HUES48 (cell line): Measurements from ENCODE around the gene CLASP1.

ENCODE experiments used
- H3K27ac ChIP-seq: one replicate; pipeline ENCODE4 v1.7.0; 2013; ENCODE audit warnings: low read depth, low read length, inconsistent platforms
- H3K27me3 ChIP-seq: 2 replicates; pipeline ENCODE4 v1.6.1; 2013; ENCODE audit warnings: mild to moderate bottlenecking, low read length; ENCODE audit not compliant: control insufficient read depth, insufficient read depth
- H3K36me3 ChIP-seq: 2 replicates; pipeline ENCODE4 v1.6.1; 2013; ENCODE audit warnings: low read length; ENCODE audit not compliant: control insufficient read depth, insufficient read depth
- H3K4me1 ChIP-seq: 2 replicates; pipeline ENCODE4 v1.6.1; 2013; ENCODE audit warnings: mild to moderate bottlenecking, low read length; ENCODE audit not compliant: control insufficient read depth, insufficient read depth
- H3K4me3 ChIP-seq: 2 replicates; pipeline ENCODE4 v1.5.1; 2013; ENCODE audit warnings: mild to moderate bottlenecking, low read depth, low read length
- H3K9ac ChIP-seq: 2 replicates; pipeline ENCODE4 v1.6.1; 2013; ENCODE audit warnings: mild to moderate bottlenecking, low read depth, low read length, moderate library complexity
- H3K9me3 ChIP-seq: 2 replicates; pipeline ENCODE4 v1.6.1; 2013; ENCODE audit warnings: low read length; ENCODE audit not compliant: control insufficient read depth, insufficient read depth

CLASP1 gene

GRCh38 chr2:121502246-121502645 lies 147.0 kb downstream of the CLASP1 start:
- no peak overlapping the region for H3K27ac ChIP-seq
- H3K36me3 ChIP-seq, result peaks cover 31% of the 10 kb centered on the region
- H3K4me3 ChIP-seq, result no peak overlapping the region
- H3K9me3 ChIP-seq, result peaks cover 9% of the 10 kb centered on the region
- H3K27me3 ChIP-seq, result no peaks in the 10 kb centered on the region
- H3K9ac ChIP-seq, result no peak overlapping the region
- H3K4me1 ChIP-seq, result no peaks in the 10 kb centered on the region

GRCh38 chr2:121501554-121501953 lies 147.7 kb downstream of the CLASP1 start:
- Histone ChIP-seq H3K36me3 (peaks cover 31% of the 10 kb centered on the region), H3K27me3 (no peaks in the 10 kb centered on the region), H3K4me1 (no peaks in the 10 kb centered on the region), H3K27ac (no peak overlapping the region), H3K9ac (no peak overlapping the region), H3K9me3 (peaks cover 9% of the 10 kb centered on the region), H3K4me3 (no peak overlapping the region)

GRCh38 chr2:121501031-121501430 lies 148.2 kb downstream of the CLASP1 start:
- Histone ChIP-seq H3K27me3 (no peaks in the 10 kb centered on the region), H3K4me3 (no peak overlapping the region), H3K9ac (no peak overlapping the region), H3K9me3 (peaks cover 9% of the 10 kb centered on the region), H3K4me1 (no peaks in the 10 kb centered on the region), H3K27ac (no peak overlapping the region), H3K36me3 (peaks cover 31% of the 10 kb centered on the region)

- H3K9ac ChIP-seq, result no peak overlapping the region
- no peak overlapping the region for H3K27ac ChIP-seq
- H3K4me3 ChIP-seq, result no peak overlapping the region
- no peaks in the 10 kb centered on the region for H3K27me3 ChIP-seq
- peaks cover 31% of the 10 kb centered on the region for H3K36me3 ChIP-seq
- H3K9me3 ChIP-seq, result peaks cover 9% of the 10 kb centered on the region
- H3K4me1 ChIP-seq, result no peaks in the 10 kb centered on the region
Measured at GRCh38 chr2:121498731-121499130, 150.5 kb downstream of the CLASP1 start.

- H3K9ac ChIP-seq, result no peak overlapping the region
- H3K9me3 ChIP-seq, result no peaks in the 10 kb centered on the region
- H3K4me3 ChIP-seq, result no peak overlapping the region
- H3K27me3 ChIP-seq, result no peaks in the 10 kb centered on the region
- peaks cover 33% of the 10 kb centered on the region for H3K4me1 ChIP-seq
- H3K27ac ChIP-seq, result no peak overlapping the region
- no peaks in the 10 kb centered on the region for H3K36me3 ChIP-seq
Measured at GRCh38 chr2:121492409-121492808, 156.9 kb downstream of the CLASP1 start.

GRCh38 chr2:121491518-121491917 lies 157.7 kb downstream of the CLASP1 start:
- H3K36me3 ChIP-seq, result no peaks in the 10 kb centered on the region

GRCh38 chr2:121490584-121491133 lies 158.6 kb downstream of the CLASP1 start:
- Histone ChIP-seq H3K9ac (no peak overlapping the region), H3K4me3 (no peak overlapping the region), H3K27ac (peak overlapping the region; percentile 51), H3K36me3 (no peaks in the 10 kb centered on the region), H3K4me1 (peaks cover 33% of the 10 kb centered on the region), H3K27me3 (no peaks in the 10 kb centered on the region), H3K9me3 (no peaks in the 10 kb centered on the region)

More at GRCh38 chr2:121491518-121491917, 157.7 kb downstream of the CLASP1 start:
- Histone ChIP-seq H3K9ac (no peak overlapping the region), H3K27me3 (no peaks in the 10 kb centered on the region), H3K4me1 (peaks cover 33% of the 10 kb centered on the region), H3K9me3 (no peaks in the 10 kb centered on the region), H3K4me3 (no peak overlapping the region), H3K27ac (no peak overlapping the region)

GRCh38 chr2:121489911-121490583 lies 159.2 kb downstream of the CLASP1 start:
- H3K9me3 ChIP-seq, result no peaks in the 10 kb centered on the region
- H3K4me1 ChIP-seq, result peaks cover 33% of the 10 kb centered on the region
- H3K9ac ChIP-seq, result no peak overlapping the region
- H3K4me3 ChIP-seq, result no peak overlapping the region
- no peak overlapping the region for H3K27ac ChIP-seq
- H3K27me3 ChIP-seq, result no peaks in the 10 kb centered on the region
- H3K36me3 ChIP-seq, result no peaks in the 10 kb centered on the region

GRCh38 chr2:121489284-121489683 lies 160.0 kb downstream of the CLASP1 start:
- Histone ChIP-seq H3K4me1 (peaks cover 33% of the 10 kb centered on the region), H3K36me3 (no peaks in the 10 kb centered on the region), H3K27me3 (no peaks in the 10 kb centered on the region), H3K27ac (no peak overlapping the region), H3K4me3 (no peak overlapping the region), H3K9me3 (no peaks in the 10 kb centered on the region), H3K9ac (no peak overlapping the region)

- Histone ChIP-seq H3K36me3 (no peaks in the 10 kb centered on the region), H3K9me3 (no peaks in the 10 kb centered on the region), H3K27me3 (no peaks in the 10 kb centered on the region), H3K4me1 (peaks cover 33% of the 10 kb centered on the region), H3K4me3 (no peak overlapping the region), H3K9ac (no peak overlapping the region), H3K27ac (no peak overlapping the region)
Measured at GRCh38 chr2:121486191-121486790, 163.0 kb downstream of the CLASP1 start.

- Histone ChIP-seq H3K27ac (peak overlapping the region; percentile 69), H3K27me3 (no peaks in the 10 kb centered on the region), H3K9me3 (no peaks in the 10 kb centered on the region), H3K36me3 (no peaks in the 10 kb centered on the region), H3K9ac (no peak overlapping the region), H3K4me1 (peaks cover 22% of the 10 kb centered on the region), H3K4me3 (no peak overlapping the region)
Measured at GRCh38 chr2:121485039-121485438, 164.2 kb downstream of the CLASP1 start.
